Measurements from ENCODE around the gene WLS.

- TF ChIP-seq POLR2A (IDR thresholded peaks at IDR 0.05): no peak
- TF ChIP-seq, protein P1, sequence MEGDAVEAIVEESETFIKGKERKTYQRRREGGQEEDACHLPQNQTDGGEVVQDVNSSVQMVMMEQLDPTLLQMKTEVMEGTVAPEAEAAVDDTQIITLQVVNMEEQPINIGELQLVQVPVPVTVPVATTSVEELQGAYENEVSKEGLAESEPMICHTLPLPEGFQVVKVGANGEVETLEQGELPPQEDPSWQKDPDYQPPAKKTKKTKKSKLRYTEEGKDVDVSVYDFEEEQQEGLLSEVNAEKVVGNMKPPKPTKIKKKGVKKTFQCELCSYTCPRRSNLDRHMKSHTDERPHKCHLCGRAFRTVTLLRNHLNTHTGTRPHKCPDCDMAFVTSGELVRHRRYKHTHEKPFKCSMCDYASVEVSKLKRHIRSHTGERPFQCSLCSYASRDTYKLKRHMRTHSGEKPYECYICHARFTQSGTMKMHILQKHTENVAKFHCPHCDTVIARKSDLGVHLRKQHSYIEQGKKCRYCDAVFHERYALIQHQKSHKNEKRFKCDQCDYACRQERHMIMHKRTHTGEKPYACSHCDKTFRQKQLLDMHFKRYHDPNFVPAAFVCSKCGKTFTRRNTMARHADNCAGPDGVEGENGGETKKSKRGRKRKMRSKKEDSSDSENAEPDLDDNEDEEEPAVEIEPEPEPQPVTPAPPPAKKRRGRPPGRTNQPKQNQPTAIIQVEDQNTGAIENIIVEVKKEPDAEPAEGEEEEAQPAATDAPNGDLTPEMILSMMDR (IDR thresholded peaks at IDR 0.05): no peak
Measured at GRCh38 chr1:68132426-68133130, 99.7 kb downstream of the WLS start.

Data from ovary (tissue), 3 donors.